Small intestine (tissue), 7 donors: Measurements from ENCODE around the gene USH1C. TPM values are rescaled to one million over a fixed set of nuclear protein-coding genes. Genes with fewer than 3 reads are reported as not detected.

Source experiments
- DNase-seq, 2 donors: peaks; one replicate each; pipeline versions ENCODE4 v3.0.0 to v3.0.0-alpha.2; 2013
- FAIRE-seq: peaks from 2 replicates; lab custom pipeline; 2012; peaks lifted over from hg19 to GRCh38; lab: Jason Lieb, UNC
- H3K27ac ChIP-seq, 3 donors: one replicate each; pipeline ENCODE4 v1.5.1; 2013; ENCODE audit warnings: low read length in 2 of 3, mild to moderate bottlenecking in 2 of 3, control low read depth in 1 of 3, inconsistent platforms in 1 of 3, low read depth in 1 of 3, moderate library complexity in 1 of 3
- H3K27me3 ChIP-seq, 3 donors: one replicate each; pipeline ENCODE4 v1.6.1; 2013; ENCODE audit warnings: low read length in 3 of 3, inconsistent platforms in 1 of 3; ENCODE audit not compliant: control insufficient read depth in 3 of 3, insufficient read depth in 3 of 3
- H3K36me3 ChIP-seq, 3 donors: one replicate each; pipeline ENCODE4 v1.6.1; 2013; ENCODE audit warnings: low read length in 3 of 3, inconsistent platforms in 1 of 3, low read depth in 1 of 3, mild to moderate bottlenecking in 1 of 3, moderate library complexity in 1 of 3; ENCODE audit not compliant: control insufficient read depth in 3 of 3, insufficient read depth in 2 of 3
- H3K4me1 ChIP-seq, 3 donors: one replicate each; pipeline ENCODE4 v1.6.1; 2013; ENCODE audit warnings: low read length in 2 of 3, inconsistent platforms in 1 of 3, low read depth in 1 of 3, mild to moderate bottlenecking in 1 of 3, moderate library complexity in 1 of 3; ENCODE audit not compliant: control insufficient read depth in 3 of 3, insufficient read depth in 2 of 3
- H3K4me3 ChIP-seq, 3 donors: one replicate each; pipeline ENCODE4 v1.5.1; 2013; ENCODE audit warnings: low read length in 3 of 3, control low read depth in 1 of 3, inconsistent platforms in 1 of 3, low read depth in 1 of 3, mild to moderate bottlenecking in 1 of 3, moderate library complexity in 1 of 3
- H3K9me3 ChIP-seq, 2 donors: one replicate each; pipeline ENCODE4 v1.6.1; 2013; ENCODE audit warnings: low read depth in 1 of 2, low read length in 1 of 2; ENCODE audit not compliant: control insufficient read depth in 2 of 2, insufficient read depth in 1 of 2
- WGBS, 3 donors: extraction: QIAGEN DNeasy Blood & Tissue Kit; methylation state at CpG; one replicate each; pipeline ENCODE4 v1.1.7; 2013; 5-methylcytosine and 5-hydroxymethylcytosine counted together
- polyA plus RNA-seq, 4 donors: library from polyadenylated mRNA; stranded (reverse) in 3 of 4; unstranded in 1 of 4; fragments of 200-250 nt in 3 of 4; fragments of 120-200 nt in 1 of 4; gene quantifications; one replicate each; pipeline versions ENCODE4 v1.2.1 to v1.2.3, GENCODE V29; 2013
- donor health status: healthy with polysubstance abuse.
- donor health status: control.
- donor health status: control.
- donor health status: Bipolar disorder and iron deficiency.
- donor health status: healthy.

USH1C gene
- polyA plus RNA-seq, 4 donors: 86.2 to 309 (median 297) TPM

DNA sequence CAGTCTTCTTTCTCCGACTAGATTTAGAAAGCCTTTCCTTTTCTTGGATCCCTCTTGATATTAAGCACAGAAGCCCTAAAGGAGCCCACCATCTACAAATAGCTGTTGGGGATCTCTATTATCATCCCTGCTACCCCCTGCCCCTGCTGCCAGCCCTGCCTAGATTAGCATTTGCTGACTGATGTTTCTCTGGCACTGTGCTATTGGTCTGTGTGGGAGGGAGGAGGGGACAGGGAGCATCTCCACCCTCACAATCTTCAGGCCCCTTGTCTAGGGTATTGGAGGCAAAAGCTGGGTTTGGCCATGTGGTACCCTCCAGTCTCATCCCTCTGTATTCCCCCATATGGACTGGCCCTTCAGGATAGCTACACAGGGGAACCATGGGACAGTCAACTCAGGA, 6.2 kb downstream of the USH1C start:
- Histone ChIP-seq H3K4me3 (no peak overlapping the region), H3K27me3 (no peaks in the 10 kb centered on the region), H3K4me1 (peaks cover 2 to 78% (median 7%) of the 10 kb centered on the region in 3 donors), H3K9me3 (no peaks in the 10 kb centered on the region), H3K27ac (no peak overlapping the region), H3K36me3 (peaks cover 0 to 58% (median 0%) of the 10 kb centered on the region in 3 donors)
- DNase-seq (no peak), FAIRE-seq (no peak)
- WGBS, 3 donors: 83 to 97% (median 91%) methylated on average over 1 of the region's 1 CpG

GRCh38 chr11:17537261-17537660, 7.0 kb downstream of the USH1C start:
- peaks cover 0 to 61% (median 2%) of the 10 kb centered on the region in 3 donors for H3K36me3 ChIP-seq
- WGBS, 3 donors: 88 to 90% (median 89%) methylated on average over 8 of the region's 8 CpGs
- H3K27me3 ChIP-seq: no peaks in the 10 kb centered on the region
- DNase-seq (no peak), FAIRE-seq (no peak)
- H3K4me1 ChIP-seq: peaks cover 2 to 85% (median 7%) of the 10 kb centered on the region in 3 donors
- no peak overlapping the region for H3K27ac ChIP-seq
- no peaks in the 10 kb centered on the region for H3K9me3 ChIP-seq
- H3K4me3 ChIP-seq: no peak overlapping the region

DNA sequence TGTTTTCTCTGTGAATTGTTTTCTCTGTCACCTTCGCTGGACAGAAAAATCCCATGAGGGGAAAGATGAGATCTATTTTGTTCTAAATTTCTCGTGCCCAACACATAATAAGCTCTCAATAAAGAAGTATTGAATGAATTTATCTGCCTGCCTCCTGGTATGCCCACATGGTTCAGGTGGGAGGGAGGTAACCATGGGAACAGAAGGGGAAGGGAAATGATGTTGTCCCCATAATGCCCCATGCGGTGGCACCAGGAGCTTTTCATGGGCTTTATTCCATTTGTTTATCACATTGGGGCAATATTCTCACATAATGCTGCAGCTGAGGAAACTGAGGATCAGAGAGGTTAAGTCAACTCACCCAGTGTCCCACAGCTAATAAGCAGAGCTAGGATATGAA, 8.7 kb downstream of the USH1C start:
- no peak for DNase-seq
- Histone ChIP-seq H3K4me1 (peaks cover 0 to 91% (median 2%) of the 10 kb centered on the region in 3 donors), H3K27ac (no peak overlapping the region), H3K36me3 (peaks cover 2 to 70% (median 2%) of the 10 kb centered on the region in 3 donors), H3K27me3 (no peaks in the 10 kb centered on the region), H3K4me3 (no peak overlapping the region), H3K9me3 (no peaks in the 10 kb centered on the region)
- WGBS, 3 donors: 78 to 95% (median 82%) methylated on average over 3 of the region's 3 CpGs
- no peak for FAIRE-seq

DNA sequence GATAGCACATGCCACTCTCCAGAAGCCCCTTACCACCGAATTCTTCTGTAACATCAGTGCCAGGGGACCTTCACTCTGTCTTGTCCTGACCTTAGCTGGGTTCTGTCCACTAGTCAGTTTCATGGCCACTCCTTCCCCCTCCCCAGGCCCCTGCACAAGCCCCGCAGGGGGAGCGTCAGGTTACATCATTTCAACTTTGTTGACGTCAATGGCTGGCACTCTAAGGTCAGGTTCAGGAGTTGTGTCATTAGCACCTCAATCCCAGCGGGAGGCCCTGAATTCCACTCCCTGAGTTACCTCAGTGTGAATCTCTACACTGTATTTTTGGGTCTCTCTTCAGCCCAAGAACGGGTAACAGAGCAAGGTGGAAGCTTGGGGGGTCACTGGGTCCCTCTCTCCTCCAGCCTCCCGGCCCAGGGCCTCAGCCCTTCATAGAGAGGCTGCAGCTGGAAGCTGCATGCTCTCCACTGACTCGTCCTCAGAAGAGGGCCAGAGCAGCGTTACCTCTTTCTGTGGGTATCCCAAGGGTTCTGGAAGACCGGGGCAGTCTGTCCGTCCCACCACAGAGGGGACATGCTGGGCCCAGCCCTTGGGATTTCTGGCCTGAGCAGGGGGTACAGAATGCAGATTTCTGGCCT, 10.3 kb downstream of the USH1C start:
- Histone ChIP-seq H3K4me3 (no peak overlapping the region), H3K36me3 (peaks cover 2 to 75% (median 2%) of the 10 kb centered on the region in 3 donors), H3K4me1 (peaks cover 0 to 82% (median 0%) of the 10 kb centered on the region in 3 donors), H3K27me3 (no peaks in the 10 kb centered on the region), H3K9me3 (no peaks in the 10 kb centered on the region), H3K27ac (peak overlapping the region in 1 of 3 donors; percentile 85)
- FAIRE-seq (no peak), DNase-seq (no peak)
- WGBS, 3 donors: 73 to 81% (median 78%) methylated on average over 11 of the region's 11 CpGs

DNA sequence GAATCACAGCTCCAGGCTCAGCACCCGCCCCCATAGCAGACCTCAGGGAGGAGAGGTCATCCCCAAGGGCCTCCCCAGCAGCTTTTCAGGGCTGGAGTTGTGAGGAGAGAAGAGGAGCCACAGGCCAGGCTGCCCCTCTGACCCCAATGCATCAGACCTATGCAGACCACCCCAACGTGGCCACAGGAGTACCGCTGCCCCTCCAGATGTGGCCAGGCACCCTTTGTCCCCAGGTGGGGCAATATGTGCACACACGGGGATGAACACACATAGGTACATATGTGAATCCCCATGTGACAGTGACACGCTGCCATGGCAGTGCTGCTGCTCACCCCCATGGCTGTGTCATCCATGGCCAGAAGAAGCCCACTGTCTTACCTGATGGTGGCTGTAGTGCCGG, 10.9 kb downstream of the USH1C start:
- no peak for DNase-seq
- peaks cover 0 to 81% (median 0%) of the 10 kb centered on the region in 3 donors for H3K4me1 ChIP-seq

DNA sequence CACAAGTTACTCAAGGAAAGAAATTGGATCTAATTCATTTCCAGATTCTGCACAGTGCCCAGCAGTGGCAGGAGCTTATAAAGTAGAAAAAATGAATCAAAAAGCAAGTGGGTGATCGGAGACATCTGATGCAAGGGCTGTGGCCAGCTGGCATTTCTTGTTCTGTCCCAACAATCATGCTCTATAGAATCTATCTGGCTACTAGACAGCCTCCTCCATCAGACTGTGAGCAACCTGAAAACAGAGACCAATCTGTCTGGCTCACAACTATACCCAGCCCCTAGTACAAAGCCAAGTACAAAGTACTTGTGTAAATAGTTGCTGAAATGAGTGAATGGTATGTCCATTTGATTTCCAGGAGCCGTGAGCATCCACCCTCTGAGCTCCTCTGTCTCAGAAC, 11.4 kb downstream of the USH1C start:
- no peak for FAIRE-seq
- no peaks in the 10 kb centered on the region for H3K27me3 ChIP-seq

More for the DNA sequence above, 10.9 kb downstream of the USH1C start:
- no peak for FAIRE-seq
- Histone ChIP-seq H3K4me3 (no peak overlapping the region), H3K27me3 (no peaks in the 10 kb centered on the region), H3K36me3 (peaks cover 2 to 74% (median 2%) of the 10 kb centered on the region in 3 donors), H3K27ac (peak overlapping the region in 1 of 3 donors; percentile 85), H3K9me3 (no peaks in the 10 kb centered on the region)
- WGBS, 3 donors: 78 to 82% (median 79%) methylated on average over 6 of the region's 6 CpGs

DNA sequence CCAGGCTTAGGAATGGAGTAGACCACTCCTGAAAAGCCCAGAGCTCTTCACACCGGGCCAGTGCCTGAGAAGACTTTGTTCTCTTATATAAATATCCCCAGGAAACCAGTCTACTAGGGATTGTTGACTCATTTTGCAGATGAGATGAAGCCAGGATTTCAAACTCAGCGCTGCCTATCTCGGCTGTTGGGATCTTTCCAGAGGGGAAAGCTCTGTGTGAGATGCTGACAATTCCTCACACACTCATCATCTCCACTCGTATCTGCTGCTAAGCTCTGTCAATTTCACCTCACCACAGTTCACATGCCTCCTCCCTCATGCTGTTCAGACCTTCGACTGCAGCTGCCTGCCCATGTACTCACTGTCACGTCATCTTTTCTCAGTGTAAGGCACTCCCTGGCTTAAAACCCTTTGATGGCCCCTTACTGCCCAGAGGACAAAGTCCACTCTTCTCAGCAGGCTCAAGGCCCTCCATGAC, 12.5 kb downstream of the USH1C start:
- peaks cover 0 to 80% (median 0%) of the 10 kb centered on the region in 3 donors for H3K4me1 ChIP-seq
- DNase-seq: peak; percentile 84 to 93
- H3K36me3 ChIP-seq: peaks cover 2 to 77% (median 4%) of the 10 kb centered on the region in 3 donors
- no peak for FAIRE-seq
- peak overlapping the region; percentile 2 to 85 (median 21) for H3K27ac ChIP-seq
- no peaks in the 10 kb centered on the region for H3K27me3 ChIP-seq
- H3K9me3 ChIP-seq: no peaks in the 10 kb centered on the region
- H3K4me3 ChIP-seq: no peak overlapping the region
- 21 to 37% (median 24%) methylated on average over 6 of the region's 6 CpGs for WGBS, 3 donors

More for the DNA sequence above, 11.4 kb downstream of the USH1C start:
- peaks cover 0 to 82% (median 0%) of the 10 kb centered on the region in 3 donors for H3K4me1 ChIP-seq
- no peak for DNase-seq
- WGBS, 3 donors: 66 to 72% (median 71%) methylated on average over 2 of the region's 2 CpGs
- H3K4me3 ChIP-seq: no peak overlapping the region
- peaks cover 2 to 73% (median 2%) of the 10 kb centered on the region in 3 donors for H3K36me3 ChIP-seq
- H3K9me3 ChIP-seq: no peaks in the 10 kb centered on the region
- H3K27ac ChIP-seq: peak overlapping the region in 1 of 3 donors; percentile 85

- H3K27ac ChIP-seq: peak overlapping the region; percentile 2 to 85 (median 21)
- no peaks in the 10 kb centered on the region for H3K27me3 ChIP-seq
- WGBS, 3 donors: 36 to 63% (median 50%) methylated on average over 22 of the region's 22 CpGs
- FAIRE-seq: no peak
- no peaks in the 10 kb centered on the region for H3K9me3 ChIP-seq
- DNase-seq: peak; percentile 24 to 46
- peaks cover 2 to 79% (median 8%) of the 10 kb centered on the region in 3 donors for H3K36me3 ChIP-seq
- peaks cover 0 to 75% (median 0%) of the 10 kb centered on the region in 3 donors for H3K4me1 ChIP-seq
- no peak overlapping the region for H3K4me3 ChIP-seq
Measured at GRCh38 chr11:17531071-17531600, 13.1 kb downstream of the USH1C start.
